ENCODE data around the gene SPTLC2.

Gene SPTLC2

GRCh38 chr14:77498120-77498979 is 118.1 kb downstream of the SPTLC2 start, which contains the start of gene ISM2:
Gene ISM2, minus strand, starts transcription at chr14:77498816. Its CDS starts 23 bp downstream, at chr14:77498793.
- peak; percentile 36; the same call in 1 of the 2 replicates for TF ChIP-seq TAF1 (IDR thresholded peaks at IDR 0.05; ENCODE audit: low read depth)
- TF ChIP-seq ZBTB7A (IDR thresholded peaks at IDR 0.05; ENCODE audit: low read depth): peak; percentile 74
- peak; percentile 87 for TF ChIP-seq MAX (IDR thresholded peaks at IDR 0.05)
- no peak for TF ChIP-seq CEBPB (IDR thresholded peaks at IDR 0.05)
- 0 out of 2 replicates have a peak, but pooled peaks have one; percentile 12 for TF ChIP-seq TCF12 (IDR thresholded peaks at IDR 0.05; ENCODE audit: low read depth)
- TF ChIP-seq USF1 (IDR thresholded peaks at IDR 0.05): no peak
- no peak for TF ChIP-seq YY1 (IDR thresholded peaks at IDR 0.05; ENCODE audit: low read depth)
- TF ChIP-seq EP300 (IDR thresholded peaks at IDR 0.05; ENCODE audit: borderline replicate concordance): no peak
- no peak; the same call in 1 of the 2 replicates for TF ChIP-seq REST (IDR thresholded peaks at IDR 0.05; ENCODE audit: low read depth)
- TF ChIP-seq CREB1 (IDR thresholded peaks at IDR 0.05; ENCODE audit: low read depth): no peak

GRCh38 chr14:77495334-77495733 is 121.1 kb downstream of the SPTLC2 start:
- TF ChIP-seq NFIC (IDR thresholded peaks at IDR 0.05) (no peak), RAD21 (IDR thresholded peaks at IDR 0.05; ENCODE audit: low read depth) (no peak), ZBTB7A (IDR thresholded peaks at IDR 0.05; ENCODE audit: low read depth) (no peak), EGR1 (IDR thresholded peaks at IDR 0.05) (no peak), TEAD4 (IDR thresholded peaks at IDR 0.05) (no peak), USF1 (IDR thresholded peaks at IDR 0.05) (no peak), TCF12 (IDR thresholded peaks at IDR 0.05; ENCODE audit: low read depth) (no peak), FOXM1 (IDR thresholded peaks at IDR 0.05; ENCODE audit: borderline replicate concordance, low read depth) (no peak), CREB1 (IDR thresholded peaks at IDR 0.05; ENCODE audit: low read depth) (no peak), YY1 (IDR thresholded peaks at IDR 0.05; ENCODE audit: low read depth) (no peak), TAF1 (IDR thresholded peaks at IDR 0.05; ENCODE audit: low read depth) (no peak), MAX (IDR thresholded peaks at IDR 0.05) (no peak)

- TF ChIP-seq REST (IDR thresholded peaks at IDR 0.05; ENCODE audit: low read depth) (no peak), TCF12 (IDR thresholded peaks at IDR 0.05; ENCODE audit: low read depth) (no peak), TAF1 (IDR thresholded peaks at IDR 0.05; ENCODE audit: low read depth) (no peak), MAX (IDR thresholded peaks at IDR 0.05) (no peak), EGR1 (IDR thresholded peaks at IDR 0.05) (no peak), NFIC (IDR thresholded peaks at IDR 0.05) (no peak), ZBTB7A (IDR thresholded peaks at IDR 0.05; ENCODE audit: low read depth) (no peak), TEAD4 (IDR thresholded peaks at IDR 0.05) (no peak), YY1 (IDR thresholded peaks at IDR 0.05; ENCODE audit: low read depth) (no peak), CEBPB (IDR thresholded peaks at IDR 0.05) (no peak), CREB1 (IDR thresholded peaks at IDR 0.05; ENCODE audit: low read depth) (no peak), USF1 (IDR thresholded peaks at IDR 0.05) (no peak), EP300 (IDR thresholded peaks at IDR 0.05; ENCODE audit: borderline replicate concordance) (no peak), RAD21 (IDR thresholded peaks at IDR 0.05; ENCODE audit: low read depth) (no peak), FOXM1 (IDR thresholded peaks at IDR 0.05; ENCODE audit: borderline replicate concordance, low read depth) (no peak)
Measured at GRCh38 chr14:77491056-77491455, 125.4 kb downstream of the SPTLC2 start.

- TF ChIP-seq ZBTB7A (IDR thresholded peaks at IDR 0.05; ENCODE audit: low read depth) (no peak), RAD21 (IDR thresholded peaks at IDR 0.05; ENCODE audit: low read depth) (no peak), NFIC (IDR thresholded peaks at IDR 0.05) (no peak), YY1 (IDR thresholded peaks at IDR 0.05; ENCODE audit: low read depth) (no peak), MAX (IDR thresholded peaks at IDR 0.05) (no peak), REST (IDR thresholded peaks at IDR 0.05; ENCODE audit: low read depth) (no peak), USF1 (IDR thresholded peaks at IDR 0.05) (no peak), TEAD4 (IDR thresholded peaks at IDR 0.05) (no peak), EP300 (IDR thresholded peaks at IDR 0.05; ENCODE audit: borderline replicate concordance) (no peak), TCF12 (IDR thresholded peaks at IDR 0.05; ENCODE audit: low read depth) (no peak), FOXM1 (IDR thresholded peaks at IDR 0.05; ENCODE audit: borderline replicate concordance, low read depth) (no peak), TAF1 (IDR thresholded peaks at IDR 0.05; ENCODE audit: low read depth) (no peak), CREB1 (IDR thresholded peaks at IDR 0.05; ENCODE audit: low read depth) (no peak), EGR1 (IDR thresholded peaks at IDR 0.05) (no peak), CEBPB (IDR thresholded peaks at IDR 0.05) (no peak)
Measured at GRCh38 chr14:77490347-77490986, 126.0 kb downstream of the SPTLC2 start.
